8988T (cell line): ENCODE measurements around the gene VLDLR.
A peak's percentile ranks its signal among the peaks of the same experiment; 100 is the strongest.

Experiments used
- DNase-seq: peaks from one replicate; pipeline ENCODE4 v3.0.0; 2011

Gene VLDLR

DNA sequence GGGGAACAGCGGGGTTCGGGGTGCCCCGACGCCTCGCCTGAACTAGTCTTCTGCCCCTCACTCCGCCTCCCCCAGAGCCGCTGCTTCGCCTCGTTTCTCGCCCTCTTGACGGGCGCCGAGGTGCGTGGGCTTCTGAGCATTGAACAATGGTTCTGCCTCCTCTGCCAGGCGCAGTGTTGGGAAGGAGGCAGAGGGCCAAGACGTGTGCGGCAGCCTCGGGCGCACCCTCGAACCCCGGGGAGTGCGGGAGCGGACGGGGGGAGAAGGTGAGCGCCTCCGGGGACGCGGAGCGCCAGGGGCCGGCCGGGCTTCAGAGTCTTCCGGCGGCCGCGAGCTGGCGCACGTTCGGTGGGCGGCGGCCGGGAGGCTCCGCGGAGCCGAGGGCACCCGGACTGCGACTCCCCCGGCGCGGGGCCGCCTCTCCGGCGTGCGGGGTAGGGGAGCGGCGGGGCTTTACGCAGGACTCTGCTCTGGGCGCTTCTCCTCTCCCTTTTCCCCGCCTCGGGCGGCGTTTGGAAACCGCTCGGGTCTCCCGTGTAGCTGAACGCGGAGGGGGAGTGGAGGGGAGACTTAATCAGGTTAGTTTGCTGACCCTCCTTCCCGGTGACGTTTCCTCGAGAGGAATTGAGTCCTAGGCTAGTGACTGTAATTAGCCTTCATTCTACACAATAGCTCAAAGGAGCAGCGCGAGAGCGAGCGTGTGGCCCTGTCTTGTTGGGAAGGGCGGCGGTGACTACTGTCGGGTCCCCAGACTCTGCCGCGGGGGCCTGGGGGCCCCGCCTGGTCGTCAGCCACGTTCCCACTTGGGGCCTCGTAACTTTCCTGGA lies 1.1 kb downstream of the VLDLR start:
- DNase-seq = peak; percentile 9

DNA sequence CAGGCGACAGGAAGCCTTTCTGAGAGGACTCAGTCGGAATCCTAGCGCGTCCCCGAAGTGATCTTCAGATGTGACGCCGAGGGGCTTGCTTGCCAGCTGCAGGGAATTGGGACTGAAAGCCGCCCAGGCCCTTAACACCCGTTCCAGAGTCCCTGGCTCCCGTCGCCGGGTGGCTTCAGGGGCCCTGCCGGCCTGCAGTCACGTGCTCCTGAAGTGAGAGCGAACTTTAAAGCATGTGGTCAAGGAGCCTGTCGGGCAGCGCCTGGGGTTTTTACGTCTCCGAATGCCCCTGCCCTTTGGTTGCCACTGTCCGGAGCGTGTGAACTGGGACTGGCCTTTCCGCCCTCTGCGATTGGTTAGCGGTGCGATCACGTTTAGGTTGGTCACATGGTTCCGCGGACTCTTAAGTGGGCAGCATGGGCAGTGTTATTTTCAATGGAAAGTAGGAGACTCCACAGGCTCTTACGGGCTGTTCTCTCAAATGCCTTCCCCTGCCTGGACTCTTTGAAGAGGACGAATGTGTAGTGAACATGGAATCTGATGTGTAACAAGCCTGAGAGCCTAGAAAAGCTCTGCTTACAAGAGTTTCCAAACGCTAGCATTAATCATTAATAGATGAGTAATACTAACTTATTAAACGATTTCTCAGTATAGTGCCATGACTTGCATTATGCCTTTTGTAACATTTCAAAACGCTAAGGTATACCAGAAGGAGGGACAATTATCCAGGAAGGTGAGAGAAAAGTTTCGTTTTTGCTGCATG lies 1.9 kb downstream of the VLDLR start:
- peak; percentile 15 for DNase-seq

DNA sequence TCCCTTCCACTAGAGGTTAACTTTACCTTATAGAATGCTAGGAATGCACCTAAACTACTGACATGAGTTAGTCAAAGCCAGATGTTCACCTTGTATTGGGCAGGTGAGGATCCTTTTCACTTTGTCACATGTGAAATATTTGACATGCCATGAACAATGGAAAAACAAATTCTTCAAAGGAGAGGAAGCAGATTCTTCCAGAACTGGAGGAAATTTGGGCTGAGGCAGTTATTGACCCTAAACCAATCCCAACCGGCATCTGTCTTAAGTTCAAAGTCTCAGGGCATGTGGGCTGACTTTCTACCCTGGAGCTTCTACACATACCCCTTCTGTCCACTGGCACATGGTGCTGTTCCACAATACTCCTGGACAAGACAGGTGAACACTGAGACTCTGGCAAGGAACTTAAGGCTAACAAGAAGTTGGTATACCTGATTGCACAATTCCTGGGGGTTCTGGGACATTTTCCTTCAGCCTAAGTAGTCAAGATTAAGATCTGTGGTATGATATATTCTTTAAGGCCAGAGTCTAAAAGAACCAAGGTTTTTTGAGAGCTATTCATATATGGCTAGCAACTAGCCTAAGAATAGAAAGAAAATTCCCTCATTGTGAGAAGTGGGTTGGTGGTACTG lies 2.6 kb downstream of the VLDLR start:
- no peak for DNase-seq

DNA sequence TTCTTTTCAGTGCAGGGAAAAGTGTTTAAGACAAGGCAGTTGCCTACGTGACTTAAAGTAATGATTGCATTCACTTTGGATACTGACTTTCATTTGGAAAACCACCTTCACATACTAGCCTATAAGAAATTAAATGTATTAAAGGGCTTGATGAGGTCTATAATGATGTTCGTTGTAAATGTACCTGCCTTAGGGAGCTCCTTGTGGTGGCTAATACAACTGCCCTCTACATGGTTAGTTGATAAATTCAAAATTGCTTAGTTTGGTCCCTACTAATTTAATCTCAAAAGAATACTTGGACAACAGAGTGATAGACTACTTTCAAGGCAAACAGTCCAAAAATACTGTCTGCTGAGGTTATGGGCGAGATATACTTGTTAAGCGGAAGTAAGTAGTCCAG lies 3.8 kb downstream of the VLDLR start:
- no peak for DNase-seq

DNA sequence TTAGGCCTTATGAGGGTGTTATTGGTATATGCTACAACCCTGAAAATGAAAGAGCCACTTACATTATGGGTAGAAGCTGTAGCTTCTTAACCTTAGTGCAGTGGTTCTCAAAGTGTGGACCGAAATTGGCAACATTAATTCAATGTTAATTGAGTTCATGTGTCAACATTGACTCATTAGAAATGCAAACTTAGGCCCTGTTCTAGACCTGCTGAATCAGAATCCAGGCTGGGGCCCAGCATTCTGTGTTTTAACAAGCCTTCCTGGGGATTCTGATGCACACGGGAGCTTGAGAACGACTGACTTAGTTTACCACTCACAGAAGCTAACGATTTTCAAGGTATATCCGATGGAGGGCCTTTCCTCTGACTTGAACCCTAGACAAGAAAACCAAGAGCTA lies 7.3 kb downstream of the VLDLR start:
- no peak for DNase-seq

DNA sequence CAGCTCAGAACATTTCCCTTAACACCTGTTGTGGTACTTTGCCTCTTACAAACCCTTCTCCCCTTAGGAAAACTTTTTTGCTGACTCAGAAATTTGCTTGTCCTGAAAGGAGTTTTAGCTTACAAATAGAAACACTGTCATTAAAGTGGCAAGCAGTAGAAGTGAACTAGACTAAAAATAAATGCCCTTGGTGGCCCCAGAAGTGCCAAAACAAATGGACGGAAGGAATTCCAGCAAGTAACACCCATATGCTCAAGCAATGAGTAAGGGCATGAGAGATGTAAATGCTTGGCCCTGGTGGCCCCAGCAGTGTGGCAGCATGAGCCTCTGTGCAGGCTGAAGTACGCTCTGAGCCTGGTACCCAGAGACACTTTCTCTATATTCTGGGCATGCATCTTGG lies 8.6 kb downstream of the VLDLR start:
- no peak for DNase-seq

DNA sequence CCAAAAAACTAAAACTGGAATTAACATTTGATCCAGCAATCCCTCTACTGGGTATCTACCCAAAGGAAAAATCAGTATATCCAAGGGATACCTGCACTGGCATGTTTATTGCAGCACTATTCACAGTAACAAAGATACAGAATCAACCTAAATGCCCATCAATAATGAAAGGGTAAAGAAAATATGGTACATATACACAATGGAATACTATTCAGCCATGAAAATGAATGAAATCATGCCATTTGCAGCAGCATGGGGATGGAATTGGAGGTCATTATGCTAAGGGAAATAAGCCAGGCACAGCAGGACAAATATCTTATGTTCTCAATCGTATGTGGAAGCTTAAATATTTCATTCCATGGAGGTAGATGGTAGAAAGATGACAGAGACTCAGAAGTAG lies 9.7 kb downstream of the VLDLR start:
- DNase-seq = no peak

DNA sequence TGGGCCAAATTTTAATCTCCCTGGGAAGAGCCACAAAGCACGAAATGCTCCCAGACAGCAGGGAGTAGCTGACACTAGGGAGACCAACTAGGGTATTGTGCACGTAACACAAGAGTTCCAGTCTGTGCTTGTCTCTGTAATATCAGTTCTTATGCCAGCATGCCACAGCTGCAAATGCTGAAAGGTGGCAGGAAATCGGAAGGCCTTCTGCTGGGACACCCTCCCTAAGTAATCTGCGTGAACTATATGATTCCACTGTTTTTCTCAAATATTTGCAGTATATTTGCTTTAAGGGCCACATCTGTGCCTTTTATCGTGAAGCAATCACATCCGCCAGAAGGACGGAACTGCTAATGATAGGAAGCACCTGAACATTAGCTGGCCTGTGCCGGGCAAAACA lies 12.6 kb downstream of the VLDLR start:
- no peak for DNase-seq

DNA sequence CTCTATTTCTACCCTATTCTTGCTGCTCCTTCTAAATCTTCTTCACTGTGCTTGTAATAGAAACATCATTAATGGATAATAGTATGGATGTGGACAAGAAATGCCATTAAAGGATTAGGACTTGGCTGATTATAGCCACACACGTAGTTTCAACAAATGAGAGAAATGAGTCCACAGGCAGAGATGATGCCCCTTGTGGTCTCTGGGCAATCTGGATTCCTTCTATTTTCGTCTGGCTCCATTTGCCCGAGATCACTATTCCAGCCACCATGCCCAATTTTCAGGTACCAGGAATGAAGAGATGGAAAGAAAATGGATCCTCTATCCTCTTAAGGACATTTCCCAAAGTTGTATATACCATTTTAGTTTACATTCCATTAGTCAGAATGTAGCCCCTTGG lies 13.2 kb downstream of the VLDLR start:
- DNase-seq = no peak

DNA sequence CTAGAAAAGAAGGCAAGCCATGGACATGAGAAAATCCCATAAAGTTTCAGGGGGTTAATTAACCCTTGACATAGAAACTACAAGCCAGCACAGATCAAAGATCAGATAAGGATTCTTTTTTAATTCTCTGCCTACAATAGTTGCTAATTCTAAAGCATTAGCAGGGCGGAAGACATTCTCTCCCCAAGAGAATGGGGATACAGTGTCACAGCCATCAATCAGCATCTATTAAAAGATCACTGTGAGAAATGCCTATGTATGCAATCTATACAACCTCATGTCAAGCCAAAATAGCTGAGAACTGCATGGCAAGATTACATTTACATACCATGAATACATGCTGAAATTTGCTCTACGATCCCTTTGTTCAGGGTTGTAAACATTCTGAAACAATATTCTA lies 14.3 kb downstream of the VLDLR start:
- DNase-seq = no peak

DNA sequence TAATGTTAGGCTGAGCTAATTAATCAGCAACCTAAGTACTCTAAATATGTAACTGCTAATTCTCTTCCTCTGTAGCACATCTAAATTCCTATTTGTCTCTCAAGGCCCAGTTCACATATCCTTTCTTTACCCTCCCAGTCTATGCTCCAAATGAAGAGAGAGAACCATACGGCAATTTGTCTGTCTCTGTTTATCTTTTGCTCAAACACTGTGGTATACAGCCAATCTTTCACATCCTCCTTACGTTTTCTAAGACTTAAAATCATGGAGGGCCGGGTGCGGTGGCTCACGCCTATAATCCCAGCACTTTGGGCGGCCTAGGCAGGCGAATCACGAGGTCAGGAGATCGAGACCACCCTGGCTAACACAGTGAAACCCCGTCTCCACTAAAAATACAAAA lies 15.8 kb downstream of the VLDLR start:
- DNase-seq = no peak

DNA sequence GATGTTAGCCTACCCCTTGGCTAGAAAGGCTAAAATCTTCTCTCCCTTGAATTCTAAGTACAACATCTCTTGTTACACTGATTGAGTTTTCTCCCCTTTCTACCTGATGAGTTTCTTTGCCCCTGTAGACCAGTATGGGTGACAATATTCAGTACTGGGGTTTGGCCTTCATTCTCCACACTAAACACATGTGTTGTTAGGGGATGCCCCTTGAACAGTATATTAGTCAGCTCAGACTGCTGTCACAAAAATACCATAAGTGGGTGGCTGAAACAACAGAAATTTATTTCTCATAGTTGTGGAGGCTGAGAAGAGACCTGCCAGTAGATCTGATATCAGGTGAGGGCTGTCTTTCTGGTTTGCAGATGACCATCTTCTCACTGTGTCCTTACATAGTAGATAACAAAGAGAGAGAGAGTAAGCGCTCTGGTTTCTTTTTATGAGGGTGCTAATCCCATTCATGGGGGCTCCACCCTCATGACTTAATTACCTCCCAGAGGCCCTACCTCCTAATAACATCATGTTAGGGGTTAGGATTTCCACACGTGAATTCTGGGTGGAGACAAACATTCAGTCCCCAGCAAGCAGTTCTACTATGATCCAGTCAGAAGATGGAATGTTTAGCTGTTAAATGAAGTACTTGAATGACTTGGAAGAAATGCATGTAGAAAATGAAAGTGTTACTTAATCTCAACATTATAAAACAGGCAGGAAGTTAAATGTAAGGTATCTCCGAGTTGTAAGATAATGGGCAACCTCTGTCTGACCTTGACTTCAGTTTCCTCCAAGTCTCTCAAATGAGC lies 17.5 kb downstream of the VLDLR start:
- no peak for DNase-seq

DNA sequence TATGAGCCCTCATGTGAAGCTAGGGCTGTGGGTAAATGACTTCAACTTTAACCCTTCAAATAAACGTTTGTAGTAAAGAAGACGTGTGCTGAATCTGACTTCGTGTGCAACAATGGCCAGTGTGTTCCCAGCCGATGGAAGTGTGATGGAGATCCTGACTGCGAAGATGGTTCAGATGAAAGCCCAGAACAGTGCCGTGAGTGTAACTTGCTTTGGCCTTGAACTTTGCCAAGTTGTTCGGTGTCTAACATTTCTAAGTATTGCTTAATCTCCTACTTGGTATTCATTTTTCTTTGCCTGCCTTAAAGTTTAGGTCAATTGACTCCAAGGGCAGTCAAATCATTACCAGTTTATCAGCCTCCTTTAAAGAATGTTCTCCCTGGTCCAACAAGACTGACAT lies 18.2 kb downstream of the VLDLR start:
- no peak for DNase-seq

DNA sequence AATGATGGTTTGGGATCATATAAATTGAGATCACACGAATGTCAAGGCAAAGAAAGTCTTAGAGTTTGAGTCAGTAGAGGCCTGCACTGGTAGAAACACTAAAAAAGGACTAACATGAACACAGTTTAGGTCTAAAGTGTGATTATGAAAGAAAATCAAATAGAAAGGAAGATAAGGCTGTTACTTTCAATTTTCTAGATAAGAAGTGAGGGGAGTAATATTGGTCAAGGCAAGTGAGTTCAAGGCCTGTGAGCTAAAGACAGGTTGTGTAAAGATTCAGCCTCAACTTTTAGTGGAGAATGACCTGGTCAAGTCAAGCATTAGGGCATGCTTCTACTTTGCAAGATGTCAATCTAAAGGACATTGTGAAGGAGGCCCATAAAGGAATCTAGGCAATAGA lies 19.0 kb downstream of the VLDLR start:
- DNase-seq = no peak

DNA sequence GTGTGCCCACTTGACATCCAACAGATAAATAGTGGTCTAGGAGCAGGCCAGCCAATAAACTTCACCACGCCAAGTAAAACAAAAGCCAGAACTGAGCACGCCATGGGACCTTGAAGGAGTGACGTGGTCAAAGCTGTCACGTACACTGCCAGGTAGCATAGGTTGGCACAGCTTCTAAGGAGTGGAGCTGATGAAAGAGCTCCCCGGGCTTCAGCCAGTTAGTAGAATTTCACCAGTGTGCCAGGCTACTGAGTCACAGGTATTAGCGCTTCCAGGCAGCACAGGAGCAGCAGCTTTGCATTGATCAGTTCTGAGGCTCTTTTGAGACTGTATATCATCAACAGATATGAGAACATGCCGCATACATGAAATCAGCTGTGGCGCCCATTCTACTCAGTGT lies 19.4 kb downstream of the VLDLR start:
- no peak for DNase-seq

DNA sequence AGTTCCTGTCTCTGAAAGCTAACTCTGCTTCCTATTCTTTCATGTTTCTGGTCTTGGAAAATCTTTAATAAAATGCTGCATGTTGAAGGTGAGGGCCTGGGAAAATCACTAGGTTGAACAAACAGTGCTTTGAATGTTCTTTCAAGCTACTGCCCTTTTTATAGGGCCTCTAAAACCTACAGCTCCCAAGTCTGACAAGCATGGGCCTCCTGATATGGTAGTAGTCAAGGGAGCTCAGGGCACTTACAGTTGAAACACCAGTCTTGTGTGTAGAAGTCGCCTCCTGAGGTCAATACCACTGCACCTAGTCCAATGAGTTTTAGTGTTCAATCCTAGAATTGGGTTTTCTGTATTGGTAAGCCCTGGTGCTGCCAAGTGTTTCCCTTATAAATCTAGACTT lies 20.5 kb downstream of the VLDLR start:
- no peak for DNase-seq

DNA sequence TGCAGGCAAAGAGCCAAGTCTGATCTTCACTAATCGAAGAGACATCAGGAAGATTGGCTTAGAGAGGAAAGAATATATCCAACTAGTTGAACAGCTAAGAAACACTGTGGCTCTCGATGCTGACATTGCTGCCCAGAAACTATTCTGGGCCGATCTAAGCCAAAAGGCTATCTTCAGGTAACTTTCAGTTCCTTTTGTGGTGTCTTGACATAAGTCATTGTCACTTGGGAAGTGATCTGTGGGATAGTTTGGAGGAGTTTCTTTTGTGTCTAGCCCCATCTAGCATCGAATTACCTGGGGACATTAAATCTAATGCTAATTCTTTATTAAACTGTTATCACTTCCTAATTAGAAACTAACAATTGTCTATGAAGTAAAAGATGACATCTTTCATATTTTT lies 24.0 kb downstream of the VLDLR start:
- DNase-seq = no peak

DNA sequence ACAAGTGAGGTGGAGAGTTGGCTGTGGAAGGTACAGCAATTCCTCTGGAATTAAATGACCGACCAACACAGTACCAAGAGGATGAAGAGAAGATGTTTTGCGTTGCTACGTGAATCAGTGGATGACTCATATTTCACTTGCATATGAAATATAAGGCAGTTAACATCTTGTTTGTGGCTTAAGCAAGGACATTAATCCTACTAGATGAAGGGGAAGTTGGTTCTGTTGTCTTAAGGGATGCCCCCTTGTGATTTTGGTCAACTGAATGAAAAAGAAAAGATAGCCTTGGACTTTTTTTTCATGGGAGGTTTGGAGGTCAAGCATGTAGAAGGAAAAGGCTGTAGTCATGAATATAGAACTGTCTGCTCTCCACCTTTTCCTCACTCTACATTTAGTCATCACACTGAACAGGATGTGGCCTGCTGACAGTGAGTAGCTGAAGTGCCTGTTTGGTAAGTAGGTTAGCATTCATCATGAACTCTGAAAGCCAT lies 33.9 kb downstream of the VLDLR start:
- peak; percentile 9 for DNase-seq

DNA sequence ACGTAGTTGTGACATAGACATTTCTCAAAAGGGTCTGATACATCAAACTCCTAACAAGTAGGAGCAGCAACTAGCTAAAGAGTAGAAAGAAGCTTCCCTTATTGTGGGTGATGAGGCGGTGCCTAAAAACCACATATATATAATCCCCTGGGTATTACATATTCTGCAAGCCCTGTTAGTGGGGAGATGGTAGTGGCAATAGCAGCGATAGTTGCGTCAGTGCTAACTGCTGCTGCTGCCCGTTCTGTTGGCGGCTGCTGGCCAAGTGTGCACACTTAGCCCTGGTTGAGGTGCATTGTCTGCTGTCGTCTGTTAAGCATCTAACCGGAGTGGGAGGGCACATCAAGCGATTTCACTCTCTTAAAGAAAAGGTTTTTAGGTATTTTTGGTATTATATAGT lies 35.8 kb downstream of the VLDLR start:
- DNase-seq = no peak

DNA sequence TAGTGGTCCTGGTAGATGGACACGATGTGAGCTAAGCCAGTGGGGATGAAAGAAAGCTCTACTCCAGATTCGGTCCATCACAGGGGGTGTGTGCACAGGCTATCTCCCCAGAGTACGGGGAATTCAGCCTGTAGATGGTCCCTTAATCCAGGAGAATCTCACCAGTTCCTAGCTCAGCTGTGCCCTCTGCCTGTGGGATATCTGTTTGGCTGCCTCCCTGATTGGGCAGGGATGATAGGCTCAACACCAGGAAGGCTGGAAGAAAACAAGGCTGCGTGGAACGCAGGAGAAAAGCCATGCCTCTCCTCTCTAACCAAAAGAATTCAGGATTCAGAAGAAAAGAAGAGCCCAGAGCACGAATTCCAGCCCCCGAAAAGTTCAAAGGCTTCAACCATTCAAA lies 40.9 kb downstream of the VLDLR start:
- DNase-seq = peak; percentile 9

DNA sequence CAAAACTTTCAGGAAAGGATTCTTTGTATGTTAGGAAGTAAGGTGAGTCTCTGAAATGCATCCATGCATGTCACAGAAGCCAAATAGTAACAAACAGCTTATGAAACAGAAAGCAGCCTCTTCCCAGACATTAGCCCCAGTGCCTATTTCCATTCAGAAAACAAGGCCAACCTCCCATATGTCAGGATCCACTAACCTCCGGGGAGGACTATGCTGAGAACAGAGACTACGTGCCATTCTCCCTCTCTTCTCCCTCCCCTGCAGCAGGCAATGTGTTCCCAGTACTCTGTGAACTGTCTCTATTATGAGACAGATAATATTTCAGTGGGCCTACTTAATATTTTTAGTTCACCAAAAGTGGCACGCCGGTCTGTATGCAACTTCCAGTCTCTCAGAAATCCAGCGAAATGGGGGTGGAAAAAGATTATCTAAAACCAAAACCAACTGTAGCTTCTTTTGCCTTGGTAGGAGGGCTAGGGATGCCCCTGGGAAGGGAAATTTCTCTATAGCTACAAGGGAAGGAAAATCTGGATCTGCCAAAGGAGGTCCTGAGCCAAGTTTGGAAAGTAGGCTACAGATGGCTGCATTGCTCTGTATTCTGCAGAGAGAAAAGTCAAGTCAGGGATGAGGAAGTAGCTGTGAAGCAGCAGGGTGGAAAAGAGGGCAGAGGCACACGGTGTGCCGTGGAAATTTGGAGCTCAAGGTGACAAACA lies 42.0 kb downstream of the VLDLR start:
- no peak for DNase-seq
